ENCODE data around the gene SEMA3A.

SEMA3A gene

DNA sequence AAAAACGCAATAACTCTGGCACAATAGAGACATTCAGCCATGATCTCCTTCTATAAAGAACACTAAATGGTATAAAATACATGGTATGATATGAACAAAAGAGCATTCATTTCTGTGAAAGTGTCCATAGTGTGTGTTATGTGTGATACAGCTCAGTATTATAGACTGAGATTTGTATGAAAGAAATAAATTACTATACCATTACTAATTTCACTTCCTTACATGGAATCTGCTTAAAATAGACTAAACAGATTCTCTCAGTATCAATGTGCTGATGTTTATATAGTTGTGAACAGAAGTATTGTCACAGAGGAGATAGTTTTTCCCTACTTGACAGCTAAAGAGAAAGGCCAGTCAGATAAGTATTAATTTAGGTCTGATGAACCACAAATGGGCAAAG lies 10.8 kb downstream of the SEMA3A start:
- TF ChIP-seq, protein P1, sequence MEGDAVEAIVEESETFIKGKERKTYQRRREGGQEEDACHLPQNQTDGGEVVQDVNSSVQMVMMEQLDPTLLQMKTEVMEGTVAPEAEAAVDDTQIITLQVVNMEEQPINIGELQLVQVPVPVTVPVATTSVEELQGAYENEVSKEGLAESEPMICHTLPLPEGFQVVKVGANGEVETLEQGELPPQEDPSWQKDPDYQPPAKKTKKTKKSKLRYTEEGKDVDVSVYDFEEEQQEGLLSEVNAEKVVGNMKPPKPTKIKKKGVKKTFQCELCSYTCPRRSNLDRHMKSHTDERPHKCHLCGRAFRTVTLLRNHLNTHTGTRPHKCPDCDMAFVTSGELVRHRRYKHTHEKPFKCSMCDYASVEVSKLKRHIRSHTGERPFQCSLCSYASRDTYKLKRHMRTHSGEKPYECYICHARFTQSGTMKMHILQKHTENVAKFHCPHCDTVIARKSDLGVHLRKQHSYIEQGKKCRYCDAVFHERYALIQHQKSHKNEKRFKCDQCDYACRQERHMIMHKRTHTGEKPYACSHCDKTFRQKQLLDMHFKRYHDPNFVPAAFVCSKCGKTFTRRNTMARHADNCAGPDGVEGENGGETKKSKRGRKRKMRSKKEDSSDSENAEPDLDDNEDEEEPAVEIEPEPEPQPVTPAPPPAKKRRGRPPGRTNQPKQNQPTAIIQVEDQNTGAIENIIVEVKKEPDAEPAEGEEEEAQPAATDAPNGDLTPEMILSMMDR (IDR thresholded peaks at IDR 0.05) = no peak

- TF ChIP-seq, protein P1 (IDR thresholded peaks at IDR 0.05) = no peak
Measured at GRCh38 chr7:84182301-84182700, 12.3 kb downstream of the SEMA3A start.

DNA sequence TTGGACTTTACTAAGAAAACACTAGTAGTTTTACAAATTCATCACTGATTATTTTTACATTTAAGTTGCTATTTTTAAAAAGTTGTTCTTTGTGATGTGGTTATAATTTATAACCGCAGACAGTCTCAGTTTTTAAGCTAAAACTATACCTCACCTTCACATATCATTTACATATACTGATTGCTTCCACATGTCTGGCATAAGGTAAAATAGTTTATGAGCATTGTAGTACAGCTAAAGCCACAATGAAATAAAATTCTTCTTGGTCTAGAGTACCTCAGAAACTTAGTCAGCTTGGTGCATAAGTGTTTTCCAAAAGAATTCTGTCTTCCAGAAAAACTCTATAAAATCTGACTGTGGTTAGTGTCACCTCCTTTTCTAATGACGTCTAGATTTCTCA lies 13.0 kb downstream of the SEMA3A start:
- TF ChIP-seq, protein P1 (IDR thresholded peaks at IDR 0.05) = no peak

DNA sequence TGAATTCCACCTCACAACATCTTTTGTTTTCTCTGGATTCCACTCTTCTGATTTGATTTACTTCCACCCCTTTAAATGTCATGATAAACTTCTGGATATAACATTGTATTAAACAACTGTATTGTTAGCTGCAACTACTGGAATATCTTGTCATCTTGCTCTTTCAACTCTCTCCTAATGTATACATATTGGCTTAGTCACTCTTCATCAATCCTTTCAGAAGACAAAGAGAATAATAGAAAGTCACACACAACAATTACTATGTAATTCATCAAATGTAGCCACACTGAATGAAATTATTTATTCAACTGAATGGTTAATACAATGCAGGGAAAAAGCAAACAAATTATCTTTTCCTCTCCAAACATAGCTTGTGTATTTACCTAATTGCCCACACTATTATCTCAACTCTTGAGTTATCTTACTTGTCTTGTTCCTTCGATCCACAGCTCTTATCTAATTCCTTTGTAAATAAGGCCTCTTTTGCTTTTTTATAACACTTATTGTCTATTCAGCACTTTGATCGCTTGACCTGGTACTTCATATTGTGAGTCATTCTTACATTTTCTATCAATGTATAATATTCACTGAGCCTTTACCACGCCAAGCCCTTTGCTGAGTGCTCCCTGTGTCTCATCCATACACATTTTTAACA lies 16.7 kb downstream of the SEMA3A start:
- TF ChIP-seq, protein P1 (IDR thresholded peaks at IDR 0.05) = no peak

DNA sequence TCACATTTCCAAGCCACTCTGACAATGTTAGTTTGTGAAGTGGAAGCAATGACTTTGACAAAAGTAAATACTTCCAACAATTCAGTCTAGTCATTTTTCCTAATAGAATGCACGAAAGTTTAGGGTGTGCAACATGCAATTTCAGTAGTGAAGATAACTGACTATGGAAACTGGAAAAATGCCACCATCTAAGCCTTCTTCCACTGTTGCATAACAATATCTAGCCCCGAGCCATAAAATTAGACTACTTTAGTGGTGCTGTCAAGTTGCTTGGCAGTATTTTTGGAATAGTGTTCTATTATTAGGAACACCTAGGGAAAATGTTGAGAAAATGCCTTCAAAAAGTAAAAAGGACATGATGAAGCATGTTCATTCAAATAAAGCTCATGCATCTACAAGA lies 17.9 kb downstream of the SEMA3A start:
- TF ChIP-seq, protein P1 (IDR thresholded peaks at IDR 0.05) = no peak

GRCh38 chr7:84175461-84175860 lies 19.1 kb downstream of the SEMA3A start:
- TF ChIP-seq, protein P1 (IDR thresholded peaks at IDR 0.05) = no peak

DNA sequence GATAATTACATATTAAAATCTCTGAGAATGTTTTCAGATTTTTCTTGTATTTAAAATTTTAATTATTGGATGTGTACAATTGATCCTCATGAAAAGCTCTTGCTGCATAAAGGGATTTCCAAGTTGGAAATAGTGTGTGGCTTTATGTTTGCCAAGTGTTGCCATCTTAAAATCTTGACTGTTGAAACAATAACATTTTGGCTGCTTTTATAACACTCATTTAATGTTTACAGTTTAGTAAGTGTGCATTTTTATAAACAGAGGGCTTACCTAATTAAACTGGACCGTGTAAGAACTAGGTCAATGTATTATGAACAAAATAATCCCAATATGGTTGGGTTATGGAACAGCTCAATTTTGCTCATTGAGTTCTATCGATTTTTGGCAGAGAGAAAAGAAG lies 23.9 kb downstream of the SEMA3A start:
- TF ChIP-seq, protein P1 (IDR thresholded peaks at IDR 0.05) = no peak

DNA sequence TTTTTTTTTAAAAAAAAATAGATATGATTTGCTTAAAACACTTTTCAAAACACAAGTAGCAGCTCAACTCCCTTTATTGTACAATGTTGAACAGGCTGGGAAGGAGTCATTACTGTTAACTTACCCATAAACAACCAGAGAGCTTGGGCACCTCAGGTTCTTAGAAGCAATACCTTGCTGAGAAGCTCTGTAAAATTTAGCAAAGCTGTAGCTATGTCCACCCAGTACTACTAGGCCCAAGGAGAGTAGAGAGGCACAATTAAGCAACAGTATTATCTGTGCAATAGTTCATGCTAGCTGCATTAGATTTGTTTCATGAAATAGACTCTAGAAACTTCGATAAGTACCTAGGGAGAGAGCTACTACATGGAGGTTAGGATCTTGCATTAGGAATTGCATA lies 32.0 kb downstream of the SEMA3A start:
- TF ChIP-seq, protein P1 (IDR thresholded peaks at IDR 0.05) = no peak

Measured in LNCAP (cell line).